C4-2B (cell line): Measurements from ENCODE around the gene TNFRSF13B.

Experiments
- H3K27ac ChIP-seq: fragments of 450-650 bp; 2 replicates; pipeline ENCODE4 v1.5.1; 2017
- ZFX ChIP-seq: fragments of 450-650 bp; IDR thresholded peaks from 2 replicates; pipeline ENCODE4 v1.6.1; 2017
- TF ChIP-seq, protein P1 (sequence below): fragments of 450-650 bp; conservative IDR thresholded peaks from 2 replicates; pipeline ENCODE4 v1.5.1; 2017; ENCODE audit warnings: mild to moderate bottlenecking

The TNFRSF13B gene

DNA sequence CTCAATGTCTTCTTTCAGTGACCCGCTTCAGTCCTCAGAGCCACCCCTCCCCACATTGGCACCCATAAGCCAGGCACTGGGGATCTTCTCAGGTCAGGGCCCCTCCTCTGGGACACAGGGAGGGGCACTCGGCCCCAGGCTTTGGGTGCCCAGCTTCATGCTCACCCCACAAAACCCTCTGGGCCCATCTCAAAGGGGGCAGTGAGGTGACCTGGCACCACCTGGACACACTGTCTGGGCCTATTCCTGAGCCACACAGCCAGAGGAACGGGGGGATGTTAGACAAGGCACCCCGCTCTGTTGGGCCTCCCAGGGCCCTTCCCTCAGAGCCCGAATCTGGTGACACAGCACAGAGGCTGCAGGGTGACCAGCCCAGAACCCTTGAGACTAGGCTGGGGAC, 36.1 kb downstream of the TNFRSF13B start:
- H3K27ac ChIP-seq: no peak overlapping the region

DNA sequence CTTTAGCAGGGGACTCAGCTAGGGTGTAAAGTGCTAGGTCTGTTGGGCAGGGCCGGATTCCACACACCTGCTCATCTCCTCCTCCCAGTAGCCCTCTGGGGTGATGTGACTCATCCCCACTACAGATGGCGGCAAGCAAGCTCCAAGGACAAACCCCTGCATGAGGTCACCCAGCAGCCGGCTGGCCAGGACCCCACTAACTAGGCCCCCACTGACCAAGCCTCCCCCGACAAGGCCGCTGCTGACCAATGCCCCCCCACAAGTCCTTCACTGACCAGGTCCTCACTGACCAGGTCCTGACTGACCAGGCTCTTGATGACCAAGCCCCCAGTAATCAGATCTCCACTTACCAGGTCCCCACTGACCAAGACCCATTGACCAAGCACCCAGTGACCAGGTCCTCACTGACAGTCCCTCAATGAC, 36.7 kb downstream of the TNFRSF13B start:
- H3K27ac ChIP-seq: no peak overlapping the region
- TF ChIP-seq ZFX: no peak
- TF ChIP-seq, protein P1, sequence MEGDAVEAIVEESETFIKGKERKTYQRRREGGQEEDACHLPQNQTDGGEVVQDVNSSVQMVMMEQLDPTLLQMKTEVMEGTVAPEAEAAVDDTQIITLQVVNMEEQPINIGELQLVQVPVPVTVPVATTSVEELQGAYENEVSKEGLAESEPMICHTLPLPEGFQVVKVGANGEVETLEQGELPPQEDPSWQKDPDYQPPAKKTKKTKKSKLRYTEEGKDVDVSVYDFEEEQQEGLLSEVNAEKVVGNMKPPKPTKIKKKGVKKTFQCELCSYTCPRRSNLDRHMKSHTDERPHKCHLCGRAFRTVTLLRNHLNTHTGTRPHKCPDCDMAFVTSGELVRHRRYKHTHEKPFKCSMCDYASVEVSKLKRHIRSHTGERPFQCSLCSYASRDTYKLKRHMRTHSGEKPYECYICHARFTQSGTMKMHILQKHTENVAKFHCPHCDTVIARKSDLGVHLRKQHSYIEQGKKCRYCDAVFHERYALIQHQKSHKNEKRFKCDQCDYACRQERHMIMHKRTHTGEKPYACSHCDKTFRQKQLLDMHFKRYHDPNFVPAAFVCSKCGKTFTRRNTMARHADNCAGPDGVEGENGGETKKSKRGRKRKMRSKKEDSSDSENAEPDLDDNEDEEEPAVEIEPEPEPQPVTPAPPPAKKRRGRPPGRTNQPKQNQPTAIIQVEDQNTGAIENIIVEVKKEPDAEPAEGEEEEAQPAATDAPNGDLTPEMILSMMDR: no peak

More for the DNA sequence above, 36.1 kb downstream of the TNFRSF13B start:
- TF ChIP-seq ZFX: no peak
- TF ChIP-seq, protein P1: no peak

DNA sequence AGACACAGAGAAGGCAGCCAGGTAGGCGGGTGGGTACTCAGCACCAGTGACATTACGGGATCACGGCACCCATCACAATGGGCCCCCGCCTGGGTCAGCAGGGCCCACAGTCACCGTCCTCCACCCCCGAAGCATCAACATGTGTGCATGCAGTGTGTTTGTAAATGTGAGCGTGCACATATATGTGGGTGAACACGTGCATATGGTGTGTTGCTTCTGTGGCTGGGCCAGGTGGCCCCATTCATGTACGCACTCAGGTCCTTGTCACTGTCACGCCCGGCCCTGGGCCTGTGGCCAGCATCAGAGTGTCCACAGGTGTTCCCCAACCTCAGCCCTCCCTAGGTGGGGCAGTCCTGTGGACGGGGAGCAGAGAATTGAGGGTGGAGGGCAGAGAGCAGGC, 37.1 kb downstream of the TNFRSF13B start:
- H3K27ac ChIP-seq: no peak overlapping the region
- no peak for TF ChIP-seq ZFX
- TF ChIP-seq, protein P1: no peak

DNA sequence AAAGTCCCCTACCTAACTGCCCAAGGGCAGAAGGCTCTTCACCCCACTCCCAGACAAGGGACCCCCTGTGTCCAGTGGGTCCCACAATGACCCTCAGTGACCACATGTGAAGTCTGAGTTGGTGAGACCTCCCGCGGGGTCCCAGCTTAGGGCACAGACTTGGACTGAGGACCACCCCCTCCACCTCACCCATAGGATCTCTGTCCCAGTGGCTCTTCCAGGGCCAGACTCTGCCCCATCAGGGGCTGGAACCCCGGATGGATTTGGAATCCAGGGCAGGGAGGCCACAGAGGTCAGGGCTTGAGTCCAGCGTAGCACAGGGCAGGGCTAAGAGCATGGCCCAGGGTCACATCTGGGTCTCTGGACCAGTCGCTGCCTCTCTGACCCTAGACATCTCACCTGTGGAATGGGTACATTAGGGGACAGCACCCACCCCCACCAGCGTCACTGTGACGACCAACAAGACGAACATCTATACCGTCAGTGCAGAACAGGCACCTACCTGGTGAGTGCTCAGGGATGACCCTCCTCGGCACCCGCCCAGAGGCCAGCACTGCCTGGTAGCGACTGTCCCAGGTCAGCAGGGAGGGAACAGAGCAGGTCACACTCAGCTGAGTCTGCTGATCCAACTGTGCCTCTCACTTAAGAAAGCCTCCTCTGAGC, 37.7 kb downstream of the TNFRSF13B start:
- no peak for TF ChIP-seq ZFX
- TF ChIP-seq, protein P1: no peak
- H3K27ac ChIP-seq: no peak overlapping the region

DNA sequence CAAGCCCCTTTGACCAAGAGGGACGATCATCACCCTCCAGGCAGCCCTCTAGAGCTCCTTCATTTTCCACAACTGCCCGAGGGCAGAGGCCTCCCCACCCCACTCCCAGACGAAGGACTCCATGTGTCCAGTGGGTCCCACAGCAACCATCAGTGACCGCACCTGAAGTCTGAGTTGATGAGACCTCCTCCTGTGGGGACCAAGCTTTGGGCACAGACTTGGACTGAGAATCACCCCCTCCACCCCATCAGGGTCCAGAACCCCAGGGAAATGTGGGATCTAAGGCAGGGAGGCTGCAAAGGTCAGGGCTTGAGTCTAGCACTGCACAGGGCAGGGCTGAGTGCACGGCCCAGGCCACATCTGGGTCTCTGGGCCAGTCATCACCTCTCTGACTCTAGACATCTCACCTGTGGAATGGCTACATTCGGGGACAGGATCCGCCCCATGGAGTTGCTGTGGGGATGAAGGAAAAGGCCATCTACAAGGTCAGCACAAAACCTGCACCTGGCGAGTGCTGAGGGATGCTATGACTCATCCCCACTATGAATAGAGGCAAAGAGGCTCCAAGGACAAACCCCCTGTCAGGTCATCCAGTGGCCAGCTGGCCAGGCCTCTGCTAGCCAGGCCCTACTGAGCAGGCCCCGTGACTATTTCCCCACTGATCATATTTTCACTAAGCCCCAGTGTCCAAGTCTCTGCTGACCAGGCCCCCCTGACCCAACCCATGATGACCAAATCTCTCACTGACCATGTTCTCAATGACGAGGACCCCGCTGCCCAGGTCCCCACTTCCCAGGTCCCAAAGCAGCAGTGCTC, 38.4 kb downstream of the TNFRSF13B start:
- no peak overlapping the region for H3K27ac ChIP-seq
- TF ChIP-seq ZFX: no peak
- TF ChIP-seq, protein P1: no peak

DNA sequence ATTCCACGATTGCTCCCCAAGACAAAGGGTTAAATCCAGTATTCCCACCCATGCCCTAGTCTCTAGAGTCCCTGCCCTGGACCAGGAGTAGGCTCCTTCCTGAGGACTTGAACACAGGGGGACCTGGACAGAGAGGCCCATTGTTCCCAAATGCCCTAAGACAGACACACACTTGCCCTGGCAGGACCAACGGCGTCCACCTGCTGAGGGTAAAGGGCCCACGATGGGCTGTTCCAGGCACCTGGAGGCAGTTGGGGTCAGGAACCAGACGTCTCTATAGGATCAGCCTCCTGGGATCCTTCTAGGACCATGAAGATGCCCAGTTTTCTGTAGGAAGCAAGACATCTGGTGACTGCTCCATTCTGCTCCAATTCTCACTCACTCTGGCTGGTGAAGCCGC, 39.3 kb downstream of the TNFRSF13B start:
- TF ChIP-seq, protein P1: no peak
- no peak for TF ChIP-seq ZFX
- H3K27ac ChIP-seq: no peak overlapping the region

DNA sequence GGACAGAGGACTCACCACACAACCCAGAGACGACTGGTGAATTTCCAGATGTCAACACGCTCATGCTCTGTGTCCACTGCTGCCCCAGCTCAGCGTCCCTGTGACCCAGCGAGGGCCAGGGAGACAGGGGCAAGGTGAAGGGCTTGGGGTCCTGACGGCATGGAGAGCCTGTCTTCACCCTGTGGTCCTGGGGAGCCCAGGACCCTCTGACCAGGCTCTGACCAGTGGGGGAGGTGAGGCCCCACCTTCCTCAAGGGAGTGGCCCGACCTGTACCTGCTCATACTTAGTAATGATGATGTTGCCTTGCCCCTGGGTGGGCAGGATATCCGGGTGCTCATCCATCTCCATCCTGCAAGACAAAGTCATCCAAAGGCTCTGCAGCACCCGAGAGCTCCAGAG, 39.8 kb downstream of the TNFRSF13B start:
- no peak overlapping the region for H3K27ac ChIP-seq
- TF ChIP-seq ZFX: no peak
- TF ChIP-seq, protein P1: no peak
